NCI-H82 (cell line): Measurements from ENCODE around the gene TNFSF10.

ENCODE experiments used
- DNase-seq: peaks from one replicate; lab custom pipeline; 2025; lab: John Stamatoyannopoulos, UW

Gene TNFSF10

DNA sequence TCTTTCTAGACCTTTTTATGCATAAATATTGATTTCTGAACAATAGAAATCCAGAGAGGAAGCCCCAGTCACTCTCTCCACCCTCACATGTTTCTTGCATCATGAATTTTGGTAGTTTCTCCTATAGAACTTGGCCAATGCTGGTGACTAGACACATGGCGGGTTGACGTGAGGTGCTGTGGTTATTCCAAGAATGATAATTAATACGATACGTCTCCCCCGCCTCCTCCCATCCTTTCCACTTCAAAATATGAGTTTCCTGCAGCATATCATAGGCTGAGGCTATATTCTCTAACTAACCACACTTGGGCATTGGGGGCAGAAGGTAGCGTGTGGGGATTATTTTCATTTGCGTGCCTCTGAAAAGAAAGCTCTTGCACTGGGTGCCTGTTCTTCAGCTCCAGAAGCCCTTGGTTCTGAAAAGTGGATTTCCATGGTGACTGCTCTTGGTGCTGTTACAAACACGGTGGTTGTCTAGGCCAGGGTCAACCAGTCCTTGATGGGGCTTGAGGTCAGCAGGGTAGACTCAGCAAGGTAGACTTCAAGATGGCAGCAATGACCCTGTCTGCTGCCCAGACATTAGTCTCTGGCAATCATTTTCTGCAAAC, 5.3 kb downstream of the TNFSF10 start:
- DNase-seq, result no peak

DNA sequence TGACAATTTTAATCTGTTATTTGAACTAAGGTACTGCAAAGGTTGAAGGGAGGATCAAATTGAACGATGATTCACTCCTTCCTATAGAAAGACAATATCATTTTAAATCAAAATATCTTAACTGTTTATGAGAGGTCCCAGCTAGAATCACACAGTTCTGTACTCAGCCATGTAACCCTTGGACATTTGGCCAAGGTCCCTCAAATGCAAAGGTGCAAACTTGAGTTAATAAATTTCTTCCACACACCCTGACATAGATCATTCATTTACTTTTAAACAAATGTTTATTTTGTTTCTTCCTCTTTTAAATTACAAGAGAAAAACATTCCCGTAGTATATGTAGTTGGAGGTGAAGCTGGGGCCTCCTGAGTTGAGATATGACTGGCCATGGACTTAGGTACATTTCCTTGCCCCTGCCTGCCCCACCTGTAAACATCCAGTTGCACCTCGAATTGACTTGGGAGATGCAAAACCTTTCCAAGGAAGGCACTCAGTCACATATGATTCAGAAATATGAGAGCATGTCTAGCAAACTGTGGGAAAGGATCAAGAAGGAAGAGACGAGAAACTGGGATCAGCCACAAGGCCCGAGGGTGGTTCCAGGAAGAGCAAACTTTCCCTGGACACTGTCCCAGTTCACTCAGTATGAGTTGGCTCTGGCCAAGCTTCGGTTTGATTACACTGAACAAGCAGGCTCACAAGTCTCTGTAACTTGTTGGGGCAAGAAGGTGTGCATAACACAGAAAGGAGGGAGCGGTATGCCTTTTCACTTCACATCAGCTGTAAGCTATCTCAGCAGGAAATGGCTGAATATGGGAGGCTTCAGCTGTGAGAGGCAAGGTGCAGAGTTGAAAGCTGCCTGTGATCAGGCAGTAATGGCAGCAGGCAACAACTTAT, 6.7 kb downstream of the TNFSF10 start:
- no peak for DNase-seq

GRCh38 chr3:172515130-172515918, 7.9 kb downstream of the TNFSF10 start:
- no peak for DNase-seq

- no peak for DNase-seq
Observed at GRCh38 chr3:172514678-172515077, 8.6 kb downstream of the TNFSF10 start.

DNA sequence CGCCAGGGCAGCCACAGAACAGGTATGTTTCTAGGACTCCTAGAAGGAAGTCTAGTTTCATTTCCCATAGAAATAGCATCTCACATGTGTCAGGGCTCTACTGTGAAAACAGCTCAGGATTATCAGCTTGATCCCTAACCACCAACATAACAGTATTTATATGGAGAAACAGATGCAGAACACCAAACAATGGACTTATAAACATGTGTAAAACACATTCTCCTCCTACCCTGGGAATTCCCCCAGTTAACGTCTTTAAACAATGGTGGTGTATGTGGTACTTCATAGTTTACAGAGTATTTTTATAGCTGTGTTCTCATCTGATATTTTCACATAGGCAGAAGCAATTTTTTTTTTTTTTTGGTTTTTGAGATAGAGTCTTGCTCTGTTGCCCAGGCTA, 9.7 kb downstream of the TNFSF10 start:
- no peak for DNase-seq

DNA sequence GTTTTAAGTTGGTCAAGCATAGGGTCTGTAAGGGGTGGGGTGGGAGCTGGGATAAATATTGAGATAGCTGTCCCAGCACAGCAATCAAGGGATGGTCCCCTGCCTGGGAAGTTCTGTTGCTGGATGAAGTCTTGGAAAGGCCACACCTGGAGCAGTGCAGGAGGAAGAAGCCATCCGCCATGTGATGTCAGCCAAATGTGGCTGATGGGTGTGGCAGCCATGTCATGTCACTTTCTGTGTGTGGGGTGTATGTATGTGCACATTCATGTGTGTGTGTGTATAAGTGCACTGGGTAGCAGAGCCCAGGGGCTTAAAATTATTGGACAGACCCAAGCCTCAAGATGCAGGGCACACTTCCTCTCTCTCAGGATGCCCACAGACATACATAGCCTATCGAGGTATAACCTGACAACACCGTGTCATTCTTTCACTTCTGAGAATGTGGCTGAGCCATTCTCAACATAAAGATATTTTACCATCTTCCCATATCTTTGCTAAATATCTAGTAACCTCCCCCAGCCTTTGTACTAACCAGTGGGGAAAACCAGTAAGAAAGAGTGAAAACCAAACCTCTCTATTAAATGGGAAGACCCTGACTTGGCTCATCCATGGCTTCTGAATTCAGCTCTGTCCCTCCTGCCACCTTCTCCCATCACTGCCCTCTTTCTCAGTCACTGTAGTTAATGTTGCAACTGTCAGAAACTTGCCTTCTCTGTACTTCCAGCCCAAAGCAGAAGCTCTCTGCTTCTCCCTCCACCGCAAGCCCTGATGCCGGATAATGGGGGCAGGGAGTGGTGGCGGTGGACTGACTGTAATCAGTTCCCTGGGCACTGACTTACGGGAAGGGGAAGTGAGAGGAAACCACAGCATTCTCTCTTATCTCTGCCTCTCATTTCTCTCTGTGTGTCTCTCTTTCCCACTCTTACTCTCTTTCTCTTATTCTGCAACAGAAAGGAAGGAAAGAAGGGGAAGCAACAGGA, 11.2 kb downstream of the TNFSF10 start:
- DNase-seq, result no peak

DNA sequence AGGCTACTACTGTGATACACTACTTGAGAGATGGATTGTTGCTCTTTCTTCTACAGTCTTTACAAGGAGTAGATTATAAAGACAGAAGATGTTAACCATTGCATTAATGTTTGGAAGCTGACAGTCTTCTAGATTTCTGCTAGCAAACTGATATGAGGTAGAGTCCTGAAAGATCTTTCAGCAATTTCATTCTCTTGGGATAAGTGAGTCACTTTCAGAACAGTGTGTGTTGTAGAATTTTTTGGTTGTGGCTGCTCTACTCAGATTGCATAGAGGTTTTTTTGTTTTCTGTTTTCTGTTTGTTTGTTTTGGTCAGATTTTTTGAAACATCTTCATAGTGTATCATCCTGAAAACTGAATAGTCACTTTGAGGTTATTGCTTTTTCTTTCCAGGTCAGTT, 17.1 kb downstream of the TNFSF10 start:
- no peak for DNase-seq

DNA sequence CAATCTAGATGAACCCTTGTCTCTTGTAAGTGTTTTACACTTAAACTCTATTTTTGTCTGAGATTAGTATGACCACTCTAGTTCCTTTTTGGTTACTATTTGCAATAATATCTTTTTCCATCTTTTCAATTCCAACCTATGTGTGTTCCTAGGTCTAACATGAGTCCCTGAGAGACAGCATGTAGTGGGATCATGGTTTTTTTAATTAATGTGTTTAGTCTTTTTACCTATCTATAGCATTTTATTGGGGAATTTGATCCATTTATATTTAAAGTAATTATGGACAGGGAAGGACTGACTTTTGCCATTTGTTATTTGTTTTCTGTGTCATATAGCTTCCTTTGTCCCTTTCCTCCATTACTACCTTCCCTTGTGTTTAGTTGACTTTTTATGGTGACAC, 21.7 kb downstream of the TNFSF10 start:
- DNase-seq, result no peak

GRCh38 chr3:172490198-172490669, 33.0 kb downstream of the TNFSF10 start:
- DNase-seq, result peak; percentile 86

DNA sequence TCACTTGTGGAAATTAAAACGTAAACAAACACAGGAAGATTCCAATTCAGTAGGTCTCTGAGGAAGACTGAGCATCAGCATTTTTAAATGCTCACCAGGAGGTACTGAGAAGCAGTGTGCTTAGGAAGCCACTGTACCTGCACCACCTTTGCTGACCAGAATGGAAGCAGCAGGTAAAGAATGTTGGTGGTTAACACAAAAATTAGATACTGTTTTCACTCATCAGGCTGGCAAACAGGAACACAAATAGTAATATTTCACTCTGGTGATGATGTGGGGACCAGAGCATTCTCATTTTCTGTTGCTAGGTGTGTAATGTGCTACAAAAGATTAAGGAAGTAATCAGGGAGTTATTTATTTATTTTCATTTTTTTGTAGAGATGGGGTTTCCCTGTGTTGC, 45.1 kb downstream of the TNFSF10 start:
- DNase-seq, result no peak

DNA sequence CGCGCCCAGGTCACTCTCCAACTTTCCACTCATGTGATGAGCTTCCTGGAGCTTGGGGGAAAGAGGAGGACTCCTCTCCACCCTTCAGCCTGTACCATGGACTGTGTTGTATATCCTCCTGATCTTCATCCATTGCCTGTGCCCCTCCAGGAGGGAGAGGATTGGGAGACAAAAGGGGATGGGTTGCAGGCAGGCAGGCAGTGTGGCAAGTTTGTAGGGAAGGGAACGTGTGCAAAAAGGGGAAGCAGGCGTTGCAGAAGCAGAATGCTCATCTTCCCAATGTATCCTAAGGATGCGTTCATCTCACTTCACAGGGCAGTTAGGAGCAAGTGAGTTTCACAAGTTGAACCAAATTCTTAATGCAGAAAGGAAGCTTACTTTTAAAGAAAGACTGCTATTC, 46.9 kb downstream of the TNFSF10 start:
- no peak for DNase-seq

GRCh38 chr3:172475703-172476102, 47.5 kb downstream of the TNFSF10 start:
- DNase-seq, result no peak

- no peak for DNase-seq
Observed at GRCh38 chr3:172471903-172472302, 51.3 kb downstream of the TNFSF10 start.

GRCh38 chr3:172470588-172470987, 52.6 kb downstream of the TNFSF10 start:
- no peak for DNase-seq

DNA sequence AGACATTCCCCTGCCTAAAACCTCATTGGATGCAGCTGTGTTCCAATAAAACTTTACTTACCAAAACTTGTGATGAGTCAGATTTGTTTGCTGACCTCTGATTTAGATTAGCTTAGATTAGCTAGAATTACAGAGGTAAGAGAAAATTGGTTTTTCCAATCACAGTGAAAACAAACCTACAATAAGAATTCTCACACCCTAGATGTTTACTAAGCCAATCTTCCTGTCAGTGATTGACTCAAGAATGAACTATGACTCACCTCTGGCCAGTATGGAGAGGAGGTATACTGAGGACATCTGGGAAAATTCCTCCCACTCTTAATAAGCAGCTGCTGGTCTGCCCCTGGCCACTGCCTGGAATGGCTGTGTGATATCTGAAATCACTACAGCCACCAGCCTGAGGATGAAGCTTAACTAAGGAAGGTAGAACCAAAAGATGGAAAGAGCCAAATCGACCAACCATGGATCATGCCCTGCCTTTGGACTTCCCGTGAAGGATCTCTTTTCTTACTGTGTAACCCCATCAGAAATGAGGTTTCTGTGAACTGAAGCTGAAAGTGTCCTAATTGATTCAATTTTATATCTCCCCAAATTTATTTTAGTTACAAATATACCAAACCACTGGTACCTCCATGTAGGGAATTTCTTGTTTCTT, 55.9 kb downstream of the TNFSF10 start:
- peak; percentile 36 for DNase-seq

DNA sequence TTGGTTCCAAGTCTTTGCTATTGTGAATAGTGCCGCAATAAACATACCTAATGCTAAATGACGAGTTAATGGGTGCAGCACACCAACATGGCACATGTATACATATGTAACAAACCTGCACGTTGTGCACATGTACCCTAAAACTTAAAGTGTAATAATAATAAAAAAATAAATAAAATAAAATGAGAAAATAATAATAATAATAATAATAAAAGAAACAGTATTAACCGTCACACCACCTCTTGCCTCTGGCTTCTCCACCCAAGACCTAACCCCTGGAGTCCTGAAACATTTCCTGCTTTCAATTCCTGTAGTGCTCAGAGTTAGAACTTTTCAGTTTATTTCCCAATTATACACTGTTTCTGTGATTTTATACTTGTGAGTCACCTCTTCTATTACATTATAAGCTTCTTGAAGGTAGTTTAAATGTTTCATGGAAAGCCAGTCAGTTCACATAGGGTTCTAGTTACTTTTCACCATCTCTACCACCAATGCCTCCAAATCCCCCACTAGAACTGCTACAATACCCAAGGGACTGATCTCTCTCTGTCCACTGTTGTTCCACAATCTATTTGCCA, 56.6 kb downstream of the TNFSF10 start:
- DNase-seq, result no peak

- no peak for DNase-seq
Observed at GRCh38 chr3:172465281-172465680, 57.9 kb downstream of the TNFSF10 start.

DNA sequence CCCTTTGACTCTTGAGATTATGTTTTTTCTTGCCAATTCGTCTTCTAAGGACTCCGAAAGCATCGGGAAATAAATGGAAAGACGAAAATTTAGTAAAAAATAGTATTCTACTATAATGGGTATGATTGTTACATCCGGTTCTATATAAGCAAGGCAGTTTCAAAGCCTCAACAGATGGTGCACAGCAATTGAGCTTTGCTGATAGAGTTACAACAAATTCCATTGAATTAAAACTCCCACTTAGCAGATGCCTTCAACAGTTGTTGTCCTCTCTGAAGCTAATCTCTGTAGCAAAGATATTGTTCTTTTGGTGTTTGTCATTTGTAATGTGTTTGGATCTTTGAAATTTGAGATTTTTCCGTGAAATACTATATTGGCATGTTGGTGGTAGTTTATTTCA, 58.9 kb downstream of the TNFSF10 start:
- peak; percentile 84 for DNase-seq

- peak; percentile 70 for DNase-seq
Observed at GRCh38 chr3:172461530-172462138, 61.6 kb downstream of the TNFSF10 start.

GRCh38 chr3:172456404-172456803, 66.8 kb downstream of the TNFSF10 start:
- no peak for DNase-seq
